Mucosa of stomach (tissue), 1 donor: ENCODE measurements around the gene NDUFAF8.

Source experiments
- H3K27me3 ChIP-seq: one replicate; pipeline ENCODE4 v1.7.0; 2013; ENCODE audit warnings: mild to moderate bottlenecking, low read length; ENCODE audit not compliant: control insufficient read depth, insufficient read depth
- H3K36me3 ChIP-seq: one replicate; pipeline ENCODE4 v1.7.0; 2013; ENCODE audit warnings: low read length; ENCODE audit not compliant: control insufficient read depth, insufficient read depth
- H3K4me1 ChIP-seq: one replicate; pipeline ENCODE4 v1.7.0; 2013; ENCODE audit warnings: mild to moderate bottlenecking, low read length; ENCODE audit not compliant: control insufficient read depth, insufficient read depth
- H3K4me3 ChIP-seq: one replicate; pipeline ENCODE4 v1.7.0; 2013; ENCODE audit warnings: low read length
- H3K9ac ChIP-seq: one replicate; pipeline ENCODE4 v1.7.0; 2013; ENCODE audit warnings: mild to moderate bottlenecking, low read length, moderate library complexity
- H3K9me3 ChIP-seq: one replicate; pipeline ENCODE4 v1.7.0; 2013; ENCODE audit warnings: mild to moderate bottlenecking, low read length, moderate library complexity; ENCODE audit not compliant: control insufficient read depth
- donor health status: Pancreatic carcinoma.

Gene NDUFAF8

GRCh38 chr17:81195941-81196495 lies 43.1 kb upstream of the NDUFAF8 start:
- Histone ChIP-seq H3K27me3 (no peaks in the 10 kb centered on the region), H3K4me3 (no peak overlapping the region), H3K4me1 (peaks cover 13% of the 10 kb centered on the region), H3K36me3 (no peaks in the 10 kb centered on the region), H3K9me3 (no peaks in the 10 kb centered on the region), H3K9ac (no peak overlapping the region)

DNA sequence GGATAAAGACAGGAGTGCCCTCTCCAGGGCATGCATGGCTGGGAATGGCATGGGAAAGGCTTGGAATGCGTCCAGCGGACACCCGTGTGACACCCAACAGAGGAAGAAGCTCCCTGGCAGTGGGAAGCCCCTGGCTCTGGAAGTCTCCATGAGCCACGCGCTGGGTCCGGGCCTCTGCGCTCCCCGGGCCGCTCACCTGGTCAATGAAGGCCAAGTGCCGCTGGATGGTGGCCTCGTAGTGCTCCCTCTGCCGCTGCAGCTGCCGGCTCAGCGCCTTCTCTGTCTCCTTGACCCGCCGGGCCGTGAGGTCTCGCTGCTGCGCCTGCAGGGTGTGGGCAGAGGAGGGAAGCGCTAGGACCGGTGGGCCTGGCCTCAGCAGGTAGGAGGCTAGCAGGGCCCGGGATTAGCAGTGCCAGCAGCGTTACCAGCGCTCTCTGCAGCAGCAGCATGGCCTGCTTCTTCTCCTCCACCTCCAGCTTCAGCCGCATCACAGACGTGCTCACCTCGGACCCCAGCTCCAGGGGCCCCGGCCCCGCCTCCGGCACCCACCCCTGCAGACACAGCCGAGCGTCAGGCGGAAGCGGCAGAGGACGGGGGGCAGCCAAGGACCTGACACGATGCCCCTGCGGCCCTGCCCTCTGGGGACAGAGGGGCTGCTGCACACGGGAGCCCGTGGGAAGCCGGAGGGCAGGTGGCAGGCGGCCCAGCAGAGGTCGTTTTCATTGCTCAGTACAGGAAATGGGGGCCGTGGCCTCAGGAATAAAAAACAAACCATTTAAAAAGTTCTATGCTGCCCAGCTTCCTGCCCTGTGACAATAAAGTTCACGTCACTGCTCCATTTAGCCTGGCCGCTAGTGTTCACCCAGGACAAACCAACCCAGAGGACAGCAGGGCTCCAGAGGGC lies 42.4 kb upstream of the NDUFAF8 start:
- H3K4me1 ChIP-seq = peaks cover 16% of the 10 kb centered on the region
- H3K4me3 ChIP-seq = no peak overlapping the region
- H3K27me3 ChIP-seq = no peaks in the 10 kb centered on the region

DNA sequence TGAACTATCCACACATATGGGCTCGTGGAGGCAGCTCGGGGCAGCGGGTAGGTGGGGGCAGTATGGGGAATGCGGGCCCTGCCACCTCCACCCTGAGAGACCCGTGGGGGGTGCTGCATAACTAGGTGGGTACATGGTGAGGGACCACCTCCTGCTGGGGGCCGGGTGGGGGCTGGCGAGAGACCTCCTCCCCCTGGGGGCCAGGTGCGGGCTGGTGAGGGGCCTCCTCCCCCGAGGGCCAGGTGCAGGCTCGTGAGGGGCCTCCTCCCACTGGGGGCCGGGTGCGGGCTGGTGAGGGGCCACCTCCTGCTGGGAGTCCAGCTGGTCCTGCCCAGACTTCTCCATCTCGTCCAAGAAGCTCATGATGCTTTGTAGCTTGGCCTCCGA lies 41.7 kb upstream of the NDUFAF8 start:
- Histone ChIP-seq H3K36me3 (no peaks in the 10 kb centered on the region), H3K4me3 (no peak overlapping the region), H3K27me3 (no peaks in the 10 kb centered on the region), H3K9ac (no peak overlapping the region), H3K9me3 (no peaks in the 10 kb centered on the region), H3K4me1 (peaks cover 16% of the 10 kb centered on the region)

More for the DNA sequence above, 42.4 kb upstream of the NDUFAF8 start:
- no peaks in the 10 kb centered on the region for H3K36me3 ChIP-seq
- no peaks in the 10 kb centered on the region for H3K9me3 ChIP-seq
- no peak overlapping the region for H3K9ac ChIP-seq

GRCh38 chr17:81197831-81198490 lies 41.2 kb upstream of the NDUFAF8 start:
- Histone ChIP-seq H3K9me3 (no peaks in the 10 kb centered on the region), H3K36me3 (no peaks in the 10 kb centered on the region)

GRCh38 chr17:81198826-81199481 lies 40.2 kb upstream of the NDUFAF8 start:
- Histone ChIP-seq H3K9ac (no peak overlapping the region), H3K36me3 (no peaks in the 10 kb centered on the region), H3K9me3 (no peaks in the 10 kb centered on the region), H3K4me1 (peaks cover 9% of the 10 kb centered on the region), H3K4me3 (no peak overlapping the region), H3K27me3 (no peaks in the 10 kb centered on the region)

More at GRCh38 chr17:81197831-81198490, 41.2 kb upstream of the NDUFAF8 start:
- peaks cover 16% of the 10 kb centered on the region for H3K4me1 ChIP-seq
- no peak overlapping the region for H3K9ac ChIP-seq
- no peak overlapping the region for H3K4me3 ChIP-seq
- no peaks in the 10 kb centered on the region for H3K27me3 ChIP-seq

DNA sequence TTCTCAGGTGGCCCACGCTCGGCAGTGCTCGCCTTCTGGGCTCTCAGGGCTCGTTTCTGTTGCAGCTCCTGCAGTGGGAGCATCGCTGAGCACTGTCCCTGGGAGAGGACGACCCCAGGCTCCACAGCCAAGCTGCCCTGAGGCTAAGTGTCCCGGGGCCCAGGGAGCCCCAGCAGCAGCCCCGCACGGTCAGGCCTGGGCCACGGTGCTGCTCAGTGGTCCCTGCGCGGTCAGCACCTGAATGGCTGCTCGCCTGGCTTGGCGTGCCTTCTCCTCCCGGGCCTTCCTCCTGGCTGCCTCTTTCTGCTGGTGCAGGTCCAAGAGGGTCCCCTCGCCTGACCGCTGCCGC lies 39.7 kb upstream of the NDUFAF8 start:
- Histone ChIP-seq H3K4me3 (no peak overlapping the region), H3K4me1 (peaks cover 9% of the 10 kb centered on the region), H3K36me3 (no peaks in the 10 kb centered on the region), H3K27me3 (no peaks in the 10 kb centered on the region), H3K9ac (no peak overlapping the region), H3K9me3 (no peaks in the 10 kb centered on the region)

DNA sequence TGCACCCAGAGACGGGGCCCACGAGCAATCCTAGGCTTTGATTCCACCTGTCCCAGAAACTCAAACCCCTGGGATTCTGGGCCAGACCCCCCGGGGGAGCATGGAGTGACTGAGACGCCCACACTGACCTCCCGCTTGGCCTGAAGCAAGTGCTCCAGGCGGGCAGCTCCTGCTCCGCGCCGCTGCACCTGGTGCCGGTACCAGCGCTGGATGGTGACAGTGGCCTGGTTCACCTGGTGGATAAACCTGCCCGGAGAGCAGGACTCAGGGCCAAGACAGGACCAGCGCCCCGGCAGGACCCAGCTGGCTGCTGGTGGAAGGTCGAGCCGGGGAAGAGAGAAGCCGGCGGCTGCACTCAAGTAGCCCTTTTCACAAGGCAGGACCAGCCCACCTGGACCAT lies 38.9 kb upstream of the NDUFAF8 start:
- Histone ChIP-seq H3K36me3 (no peaks in the 10 kb centered on the region), H3K27me3 (no peaks in the 10 kb centered on the region), H3K4me1 (peaks cover 9% of the 10 kb centered on the region), H3K9me3 (no peaks in the 10 kb centered on the region), H3K9ac (no peak overlapping the region), H3K4me3 (no peak overlapping the region)

DNA sequence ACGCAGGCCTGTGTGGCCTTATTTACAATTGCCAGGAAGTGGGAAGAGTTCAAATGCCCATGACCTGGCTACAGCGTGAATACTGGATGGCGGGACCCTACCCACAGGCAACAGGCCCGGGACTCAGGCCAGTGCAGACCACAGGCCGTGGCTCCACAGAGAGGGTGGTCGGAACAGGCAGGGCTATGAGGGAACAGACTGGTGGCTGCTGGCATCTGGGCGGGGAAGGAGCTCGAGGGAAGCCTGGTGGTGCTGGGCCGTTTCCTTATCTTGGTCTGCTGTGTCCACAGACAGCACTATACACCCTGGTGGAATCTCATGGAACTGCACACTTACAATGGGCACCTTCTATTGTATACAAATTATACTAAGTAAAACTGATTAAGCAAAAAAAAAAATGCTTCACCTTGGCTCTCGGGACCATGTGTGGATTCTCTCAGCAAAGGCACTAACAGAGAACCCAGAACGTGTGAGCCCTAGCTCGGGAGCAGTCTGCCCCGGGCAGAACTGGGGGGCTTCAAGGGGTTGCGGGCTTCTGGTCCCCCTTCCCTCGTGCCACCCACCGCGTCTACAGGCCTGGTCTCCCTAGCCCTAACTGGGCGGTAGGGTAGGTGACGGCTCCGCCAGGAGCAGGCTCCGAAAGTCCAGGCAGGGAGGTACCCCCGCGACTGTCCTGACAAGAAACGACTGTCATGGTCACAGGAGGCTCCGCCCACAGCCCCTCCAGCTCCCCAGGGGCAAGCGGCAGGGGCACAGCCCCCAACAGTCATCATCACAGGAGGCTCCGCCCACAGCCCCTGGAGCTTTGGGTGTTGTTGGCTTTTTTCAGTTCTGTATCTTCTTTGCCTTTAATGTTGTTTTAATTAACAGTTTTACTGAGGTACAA lies 38.2 kb upstream of the NDUFAF8 start:
- Histone ChIP-seq H3K4me1 (peaks cover 9% of the 10 kb centered on the region), H3K27me3 (no peaks in the 10 kb centered on the region), H3K9me3 (no peaks in the 10 kb centered on the region), H3K36me3 (no peaks in the 10 kb centered on the region), H3K9ac (no peak overlapping the region), H3K4me3 (no peak overlapping the region)

- Histone ChIP-seq H3K9me3 (no peaks in the 10 kb centered on the region), H3K9ac (no peak overlapping the region), H3K36me3 (no peaks in the 10 kb centered on the region), H3K27me3 (no peaks in the 10 kb centered on the region), H3K4me1 (peaks cover 9% of the 10 kb centered on the region), H3K4me3 (no peak overlapping the region)
These were observed 36.8 kb upstream of the NDUFAF8 start for GRCh38 chr17:81202318-81202717.

DNA sequence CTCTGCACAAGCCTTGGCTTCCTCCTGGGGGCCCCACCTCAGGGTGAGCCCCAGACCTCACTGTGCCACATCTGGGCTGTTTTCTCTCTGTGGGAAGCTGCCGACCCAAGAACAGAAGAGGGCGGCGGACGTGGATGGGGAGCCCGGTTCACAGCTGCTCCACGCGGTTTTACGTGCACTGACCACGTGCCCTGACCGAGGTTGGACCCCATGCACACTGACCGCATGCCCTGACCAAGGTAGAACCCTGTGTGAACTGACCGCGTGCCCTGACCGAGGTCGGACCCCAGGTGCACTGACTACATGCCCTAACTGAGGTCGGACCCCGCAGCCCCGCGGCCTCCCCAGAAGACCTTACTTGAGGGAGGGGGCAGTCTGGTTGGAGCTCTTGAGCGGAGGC lies 36.0 kb upstream of the NDUFAF8 start:
- H3K9me3 ChIP-seq = no peaks in the 10 kb centered on the region
- H3K9ac ChIP-seq = no peak overlapping the region
- H3K4me1 ChIP-seq = peaks cover 9% of the 10 kb centered on the region
- no peaks in the 10 kb centered on the region for H3K36me3 ChIP-seq
- H3K4me3 ChIP-seq = no peak overlapping the region
- H3K27me3 ChIP-seq = no peaks in the 10 kb centered on the region

GRCh38 chr17:81204578-81204977 lies 34.5 kb upstream of the NDUFAF8 start:
- no peaks in the 10 kb centered on the region for H3K36me3 ChIP-seq
- H3K9ac ChIP-seq = no peak overlapping the region
- H3K9me3 ChIP-seq = no peaks in the 10 kb centered on the region
- H3K27me3 ChIP-seq = no peaks in the 10 kb centered on the region
- no peak overlapping the region for H3K4me3 ChIP-seq
- H3K4me1 ChIP-seq = peaks cover 9% of the 10 kb centered on the region
